HG03342 (cell line): Measurements from ENCODE around the gene VCX.
"Not testable (repeated sequence)": the region's sequence is repeated elsewhere in the genome, so short reads cannot be mapped to it uniquely, and the experiment has no call there.

Source experiments
- ATAC-seq: cut with Tn5 transposase; IDR thresholded peaks from one replicate; pipeline ENCODE4 v1.9.1; 2021; ENCODE audit warnings: mild to moderate bottlenecking, moderate library complexity; ENCODE audit not compliant: unreplicated experiment

Gene VCX

DNA sequence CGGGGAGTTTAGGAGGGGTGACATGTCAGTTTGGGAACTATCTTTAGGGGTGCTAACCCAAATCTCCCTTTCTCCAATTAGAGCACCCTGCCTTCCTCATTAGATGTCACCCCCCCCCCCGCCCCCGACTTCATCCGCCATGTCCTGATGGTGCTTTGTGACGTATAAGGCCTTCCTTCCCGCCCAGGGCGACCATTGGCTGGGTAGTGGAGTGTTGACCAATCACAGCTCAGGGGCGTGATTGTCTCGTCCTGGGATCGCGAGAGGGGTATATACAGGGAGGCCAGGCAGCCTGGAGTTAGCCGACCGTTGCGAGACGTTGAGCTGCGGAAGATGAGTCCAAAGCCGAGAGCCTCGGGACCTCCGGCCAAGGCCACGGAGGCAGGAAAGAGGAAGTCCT, at the start of gene VCX:
TSS of gene VCX (plus strand) at position 301 of the 400 bp plus-strand sequence. CDS start at position 334, 33 bp downstream.
- ATAC-seq, result not testable (repeated sequence)

GRCh38 chrX:7798327-7798726, 44.6 kb upstream of the VCX start:
- ATAC-seq, result no peak

GRCh38 chrX:7801711-7802110, 41.3 kb upstream of the VCX start:
- ATAC-seq, result no peak

- peak; percentile 48 for ATAC-seq
These were observed 27.7 kb upstream of the VCX start for GRCh38 chrX:7815166-7815805.

DNA sequence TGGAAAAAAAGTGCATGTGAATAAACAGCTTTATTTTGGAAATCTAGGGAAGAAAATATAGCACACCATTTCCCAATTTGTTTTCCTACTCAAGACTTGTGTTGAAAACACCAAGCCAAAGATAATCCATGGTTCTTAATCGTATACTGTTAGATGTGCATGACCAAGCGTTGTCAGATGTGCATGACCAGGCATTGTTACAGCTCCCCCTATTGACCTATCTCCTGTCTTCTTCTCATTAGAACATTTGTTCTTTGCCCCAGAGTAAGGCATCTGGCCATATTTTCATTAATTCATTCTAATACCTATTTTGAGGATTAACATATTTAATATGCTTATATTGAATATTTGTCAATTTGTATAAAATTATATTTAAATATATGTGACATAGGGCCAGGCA, 14.4 kb upstream of the VCX start:
- ATAC-seq, result peak; percentile 61

GRCh38 chrX:7841084-7841805, 1.7 kb upstream of the VCX start:
- no peak for ATAC-seq

DNA sequence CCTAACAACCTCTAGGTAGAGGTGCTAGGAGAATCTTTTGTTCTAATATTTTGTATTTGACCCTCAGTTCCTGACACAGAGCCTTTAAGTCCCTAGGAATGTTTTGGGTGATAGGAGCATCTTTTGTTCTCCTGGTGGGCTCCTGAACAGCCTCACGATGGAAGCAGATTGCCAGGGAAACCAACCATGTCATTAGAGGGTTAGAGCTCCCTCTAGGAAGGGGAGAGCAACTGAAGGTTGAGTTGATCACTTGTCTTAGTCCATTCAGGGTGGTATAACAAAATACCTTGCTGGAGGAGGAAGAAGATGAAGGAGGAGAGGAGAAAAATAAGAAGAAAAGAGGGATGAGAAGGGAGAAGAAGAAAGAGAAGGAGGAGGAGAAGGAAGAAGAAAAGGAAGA, 9.2 kb downstream of the VCX start:
- no peak for ATAC-seq

DNA sequence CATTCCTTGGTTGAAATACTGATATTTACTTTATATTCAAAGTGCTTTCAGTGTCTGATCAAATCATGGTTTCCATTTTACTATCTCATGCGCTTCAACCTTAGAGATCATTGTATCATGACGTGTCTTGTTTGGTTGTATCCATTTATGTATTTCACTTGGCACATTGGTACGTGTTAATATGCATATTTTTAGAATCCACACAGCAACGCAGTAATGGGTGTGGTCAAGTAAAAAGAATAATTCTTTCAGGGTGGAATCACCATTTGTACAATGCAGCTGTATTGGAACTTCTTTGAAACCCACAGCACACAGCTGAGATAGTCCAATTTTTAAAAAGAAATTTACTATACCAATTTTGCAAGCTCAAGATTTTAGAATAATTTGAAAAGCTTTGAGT, 29.1 kb downstream of the VCX start:
- no peak for ATAC-seq

DNA sequence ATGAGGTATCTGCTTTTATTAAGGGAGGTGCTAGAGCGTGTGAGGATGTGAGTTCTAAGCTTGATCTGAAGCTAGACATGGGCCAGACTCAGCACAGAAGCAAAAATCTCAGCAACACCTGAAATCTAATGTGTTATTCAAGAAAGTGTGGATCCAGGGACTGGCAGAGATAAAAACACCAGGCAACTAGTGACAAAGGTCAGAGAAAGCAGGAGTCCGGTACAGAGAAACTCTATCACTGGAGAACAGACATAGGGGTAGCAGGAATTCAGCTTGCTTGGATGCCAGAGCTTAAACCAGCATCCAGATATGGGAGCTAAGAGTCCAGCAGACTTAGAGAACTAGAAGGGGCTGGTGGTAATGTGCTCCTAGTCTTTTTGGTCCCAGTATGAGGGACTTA, 34.0 kb downstream of the VCX start:
- ATAC-seq, result no peak

- ATAC-seq, result peak; percentile 54
These were observed 46.2 kb downstream of the VCX start for GRCh38 chrX:7889135-7889534.

DNA sequence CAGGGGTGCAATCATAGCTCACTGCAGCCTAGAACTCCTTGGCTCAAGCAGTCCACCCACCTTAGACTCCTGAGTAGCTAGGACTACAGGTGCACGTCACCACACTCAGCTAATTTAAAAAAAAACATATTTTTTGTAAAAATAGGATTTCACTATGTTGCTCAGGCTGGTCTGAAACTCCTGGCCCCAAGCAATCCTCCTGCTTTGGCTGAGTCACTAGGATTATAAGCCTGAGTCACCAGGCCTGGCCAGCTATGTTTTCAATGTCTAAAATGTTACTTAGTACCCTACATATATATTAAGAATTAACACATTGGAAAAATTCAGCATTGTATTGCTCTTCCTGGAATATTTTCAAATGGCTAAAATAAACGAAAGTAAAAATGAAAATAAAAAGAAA, 46.7 kb downstream of the VCX start:
- no peak for ATAC-seq

DNA sequence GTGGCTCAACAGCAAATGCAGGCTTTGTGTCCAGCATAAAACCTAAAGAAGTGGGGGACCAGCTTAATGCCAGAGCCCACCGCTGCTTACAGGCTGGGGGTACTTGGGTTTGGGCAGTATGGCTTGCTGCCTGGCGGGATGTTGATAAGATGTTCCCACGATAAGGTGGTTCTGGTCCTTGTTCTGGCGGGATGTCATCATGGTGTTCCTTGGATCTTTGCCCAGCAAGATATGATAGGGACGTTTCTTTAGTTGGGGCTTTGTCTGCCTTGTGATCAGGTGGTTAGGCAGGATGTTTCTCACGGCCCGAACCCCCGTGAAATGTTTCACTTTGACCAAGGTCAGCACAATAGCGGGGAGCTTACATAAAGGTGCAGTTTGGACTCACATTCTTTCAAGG, 49.0 kb downstream of the VCX start:
- no peak for ATAC-seq
